Testis (tissue), 3 donors: ENCODE data around the gene PTCSC3. TPM values are rescaled to one million over a fixed set of nuclear protein-coding genes. Genes with fewer than 3 reads are reported as not detected.

ENCODE experiments used
- DNase-seq: peaks from one replicate; pipeline ENCODE4 v3.0.0-alpha.2; 2019
- H3K27ac ChIP-seq, 2 donors: fragments of 200-600 bp; sonication (generic); one replicate each; pipeline ENCODE4 v1.5.1; 2019
- H3K27me3 ChIP-seq: fragments of 200-600 bp; sonication (generic); one replicate; pipeline ENCODE4 v1.5.1; 2019
- H3K36me3 ChIP-seq: fragments of 200-600 bp; sonication (generic); one replicate; pipeline ENCODE4 v1.5.1; 2017; ENCODE audit warnings: low read depth; ENCODE audit errors: missing control alignments
- H3K4me1 ChIP-seq: fragments of 200-600 bp; sonication (generic); one replicate; pipeline ENCODE4 v1.5.1; 2019
- H3K4me3 ChIP-seq, 2 donors: fragments of 200-600 bp; sonication (generic); one replicate each; pipeline ENCODE4 v1.5.1; 2017 to 2019
- H3K9me3 ChIP-seq: fragments of 200-600 bp; sonication (generic); one replicate; pipeline ENCODE4 v1.5.1; 2017
- CTCF ChIP-seq, 3 experiments: fragments of 450-650 bp in 2 of 3; fragments of 200-600 bp in 1 of 3; sonication (generic) in 1 of 3; IDR thresholded peaks; one replicate each; pipeline ENCODE4 v1.5.1; 2016 to 2019; ENCODE audit warnings: antibody characterized with exemption in 3 of 3, mild to moderate bottlenecking in 2 of 3, moderate library complexity in 1 of 3
- POLR2A ChIP-seq: fragments of 450-650 bp; IDR thresholded peaks from one replicate; pipeline ENCODE4 v1.6.1; 2017; ENCODE audit warnings: antibody characterized with exemption, mild to moderate bottlenecking, moderate library complexity
- WGBS, 2 donors: methylation state at CpG; one replicate each; pipeline ENCODE4 v1.1.5; 2018; 5-methylcytosine and 5-hydroxymethylcytosine counted together
- intact Hi-C: fragments of 100-400 bp; cut with DNase I; formaldehyde crosslinking; loops from one replicate; pipeline ENCODE4 v1.15.1; 2023; ENCODE audit warnings: low total_unique reads
- polyA plus RNA-seq: library from polyadenylated mRNA; stranded (reverse); fragments of 350-450 nt; fragmentation: Illumina TruSeq; extraction: RNeasy Lipid Tissue Mini Kit (QIAGEN cat#74804); gene quantifications from one replicate; pipeline ENCODE4 v1.2.3, GENCODE V29; 2014; ENCODE audit warnings: low read depth, low replicate concordance; ENCODE audit not compliant: insufficient read depth
- total RNA-seq, 2 donors: library from RNA; depleted of rRNA; stranded (reverse); fragments of >200 nt; gene quantifications; one replicate each; pipeline ENCODE4 v1.2.3, GENCODE V29; 2016

The PTCSC3 gene
- total and polyA plus RNA-seq, 3 donors from 2014 or later: not detected

GRCh38 chr14:36171607-36172006 lies 4.9 kb downstream of the PTCSC3 start:
- H3K27me3 ChIP-seq: no peaks in the 10 kb centered on the region
- TF ChIP-seq CTCF (IDR thresholded peaks at IDR 0.05) (no peak), POLR2A (no peak)
- H3K36me3 ChIP-seq: no peaks in the 10 kb centered on the region
- no peak for DNase-seq
- H3K4me3 ChIP-seq: no peak overlapping the region
- 54 to 57% methylated on average over 3 of the region's 3 CpGs for WGBS, 2 donors
- H3K9me3 ChIP-seq: no peaks in the 10 kb centered on the region
- H3K4me1 ChIP-seq: no peaks in the 10 kb centered on the region
- intact Hi-C loops: no loop called here
- no peak overlapping the region for H3K27ac ChIP-seq

- Histone ChIP-seq H3K27me3 (no peaks in the 10 kb centered on the region), H3K4me3 (no peak overlapping the region), H3K27ac (no peak overlapping the region), H3K4me1 (no peaks in the 10 kb centered on the region), H3K36me3 (no peaks in the 10 kb centered on the region), H3K9me3 (no peaks in the 10 kb centered on the region)
- DNase-seq: no peak
- TF ChIP-seq POLR2A: no peak
- TF ChIP-seq CTCF (IDR thresholded peaks at IDR 0.05): no peak
- 76 to 79% methylated on average over 5 of the region's 5 CpGs for WGBS, 2 donors
- intact Hi-C loops: no loop called here
These were observed 9.1 kb downstream of the PTCSC3 start for GRCh38 chr14:36167431-36167830.

GRCh38 chr14:36163451-36163850 lies 13.1 kb downstream of the PTCSC3 start:
- Histone ChIP-seq H3K9me3 (no peaks in the 10 kb centered on the region), H3K27me3 (no peaks in the 10 kb centered on the region), H3K4me3 (no peak overlapping the region), H3K36me3 (no peaks in the 10 kb centered on the region), H3K4me1 (no peaks in the 10 kb centered on the region), H3K27ac (no peak overlapping the region)
- WGBS, 2 donors: 35 to 37% methylated on average over 5 of the region's 5 CpGs
- TF ChIP-seq CTCF (IDR thresholded peaks at IDR 0.05) (no peak), POLR2A (no peak)
- intact Hi-C loops: no loop called here
- no peak for DNase-seq

GRCh38 chr14:36162267-36162666 lies 14.3 kb downstream of the PTCSC3 start:
- WGBS, 2 donors: 49 to 60% methylated on average over 9 of the region's 9 CpGs
- Histone ChIP-seq H3K36me3 (no peaks in the 10 kb centered on the region), H3K4me1 (no peaks in the 10 kb centered on the region), H3K27ac (no peak overlapping the region), H3K9me3 (no peaks in the 10 kb centered on the region), H3K4me3 (peak overlapping the region; percentile 10 to 12), H3K27me3 (no peaks in the 10 kb centered on the region)
- DNase-seq: no peak
- intact Hi-C loops: no loop called here
- TF ChIP-seq CTCF (IDR thresholded peaks at IDR 0.05): no peak
- no peak for TF ChIP-seq POLR2A

- H3K4me3 ChIP-seq: peak overlapping the region; percentile 10 to 12
- no peaks in the 10 kb centered on the region for H3K27me3 ChIP-seq
- no peak for DNase-seq
- no peaks in the 10 kb centered on the region for H3K4me1 ChIP-seq
- 33 to 55% methylated on average over 6 to 12 of the region's 12 CpGs for WGBS, 2 donors
- no peaks in the 10 kb centered on the region for H3K36me3 ChIP-seq
- no peak overlapping the region for H3K27ac ChIP-seq
- H3K9me3 ChIP-seq: no peaks in the 10 kb centered on the region
- intact Hi-C loops: no loop called here
- no peak for TF ChIP-seq CTCF (IDR thresholded peaks at IDR 0.05)
- no peak for TF ChIP-seq POLR2A
These were observed 14.7 kb downstream of the PTCSC3 start for GRCh38 chr14:36161776-36162175.
